Measurements from ENCODE around the gene NOXO1.
A peak's percentile ranks its signal among the peaks of the same experiment; 100 is the strongest.

DNA sequence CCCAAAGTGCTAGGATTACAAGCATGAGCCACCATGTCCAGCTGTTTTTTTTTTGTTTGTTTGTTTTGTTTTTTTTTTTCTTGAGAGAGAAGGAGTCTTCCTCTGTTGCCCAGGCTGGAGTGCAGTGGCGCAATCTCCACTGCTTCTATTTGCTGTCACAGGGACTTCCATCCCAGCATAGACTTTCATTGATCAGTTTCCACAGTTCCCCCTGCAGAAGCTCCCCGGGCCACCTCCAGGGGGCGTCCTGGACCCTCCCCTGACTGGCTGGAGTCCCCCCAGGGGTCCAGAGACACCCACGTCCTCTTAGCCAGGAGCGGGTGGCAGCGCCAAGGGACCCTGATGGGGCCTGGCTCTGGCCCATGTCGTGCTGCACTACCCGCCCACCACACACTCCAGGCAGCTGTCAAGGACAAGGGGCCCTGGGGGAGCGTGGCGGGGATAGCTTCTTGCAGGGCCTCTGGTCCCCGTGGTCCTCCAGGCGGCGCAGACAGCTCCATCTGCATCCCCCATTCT lies 35.2 kb upstream of the NOXO1 start:
- TF ChIP-seq, protein P1, sequence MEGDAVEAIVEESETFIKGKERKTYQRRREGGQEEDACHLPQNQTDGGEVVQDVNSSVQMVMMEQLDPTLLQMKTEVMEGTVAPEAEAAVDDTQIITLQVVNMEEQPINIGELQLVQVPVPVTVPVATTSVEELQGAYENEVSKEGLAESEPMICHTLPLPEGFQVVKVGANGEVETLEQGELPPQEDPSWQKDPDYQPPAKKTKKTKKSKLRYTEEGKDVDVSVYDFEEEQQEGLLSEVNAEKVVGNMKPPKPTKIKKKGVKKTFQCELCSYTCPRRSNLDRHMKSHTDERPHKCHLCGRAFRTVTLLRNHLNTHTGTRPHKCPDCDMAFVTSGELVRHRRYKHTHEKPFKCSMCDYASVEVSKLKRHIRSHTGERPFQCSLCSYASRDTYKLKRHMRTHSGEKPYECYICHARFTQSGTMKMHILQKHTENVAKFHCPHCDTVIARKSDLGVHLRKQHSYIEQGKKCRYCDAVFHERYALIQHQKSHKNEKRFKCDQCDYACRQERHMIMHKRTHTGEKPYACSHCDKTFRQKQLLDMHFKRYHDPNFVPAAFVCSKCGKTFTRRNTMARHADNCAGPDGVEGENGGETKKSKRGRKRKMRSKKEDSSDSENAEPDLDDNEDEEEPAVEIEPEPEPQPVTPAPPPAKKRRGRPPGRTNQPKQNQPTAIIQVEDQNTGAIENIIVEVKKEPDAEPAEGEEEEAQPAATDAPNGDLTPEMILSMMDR (IDR thresholded peaks at IDR 0.05), result peak; percentile 6 to 47 (median 26)
- TF ChIP-seq POLR2A (IDR thresholded peaks at IDR 0.05), result no peak

All from heart left ventricle (tissue), 13 donors.